Liver (tissue), 9 donors: ENCODE data around the gene PAK1. TPM values are rescaled to one million over a fixed set of nuclear protein-coding genes. Genes with fewer than 3 reads are reported as not detected.
"Not testable (repeated sequence)": the region's sequence is repeated elsewhere in the genome, so short reads cannot be mapped to it uniquely, and the experiment has no call there.

Experiments used
- DNase-seq: peaks from one replicate; pipeline ENCODE4 v3.0.0-alpha.2; 2017; ENCODE audit warnings: low spot score
- H3K27ac ChIP-seq, 2 donors: one replicate each; pipeline ENCODE4 v1.7.0; 2013; ENCODE audit warnings: inconsistent platforms in 2 of 2, low read length in 2 of 2, control low read depth in 1 of 2, low read depth in 1 of 2, mild to moderate bottlenecking in 1 of 2
- H3K27me3 ChIP-seq, 4 donors: one replicate each; pipeline versions ENCODE4 v1.6.1 to v1.7.0; 2013; ENCODE audit warnings: low read length in 3 of 4, inconsistent platforms in 1 of 4, mild to moderate bottlenecking in 1 of 4, moderate library complexity in 1 of 4; ENCODE audit not compliant: control insufficient read depth in 4 of 4, insufficient read depth in 4 of 4
- H3K36me3 ChIP-seq, 4 donors: one replicate each; pipeline versions ENCODE4 v1.6.1 to v1.7.0; 2013; ENCODE audit warnings: low read length in 3 of 4, mild to moderate bottlenecking in 3 of 4, low read depth in 1 of 4, moderate library complexity in 1 of 4; ENCODE audit not compliant: control insufficient read depth in 4 of 4, insufficient read depth in 3 of 4
- H3K4me1 ChIP-seq, 4 donors: one replicate each; pipeline versions ENCODE4 v1.6.1 to v1.7.0; 2013; ENCODE audit warnings: low read length in 3 of 4, mild to moderate bottlenecking in 3 of 4, moderate library complexity in 1 of 4; ENCODE audit not compliant: control insufficient read depth in 4 of 4, insufficient read depth in 4 of 4
- H3K4me3 ChIP-seq, 3 donors: one replicate each; pipeline versions ENCODE4 v1.6.1 to v1.7.0; 2013; ENCODE audit warnings: low read length in 3 of 3, control low read depth in 1 of 3, low read depth in 1 of 3, mild to moderate bottlenecking in 1 of 3
- H3K9ac ChIP-seq, 2 donors: one replicate each; pipeline ENCODE4 v1.7.0; 2013; ENCODE audit warnings: low read length in 2 of 2, mild to moderate bottlenecking in 2 of 2, moderate library complexity in 2 of 2, control low read depth in 1 of 2, low read depth in 1 of 2
- H3K9me3 ChIP-seq, 4 donors: one replicate each; pipeline versions ENCODE4 v1.6.1 to v1.7.0; 2013; ENCODE audit warnings: low read length in 3 of 4; ENCODE audit not compliant: control insufficient read depth in 4 of 4
- ATF3 ChIP-seq: IDR thresholded peaks from 2 replicates; pipeline ENCODE4 v1.6.1; 2016; ENCODE audit warnings: antibody characterized with exemption
- CTCF ChIP-seq: fragments of 150-350 bp; IDR thresholded peaks from 2 replicates; pipeline ENCODE4 v1.5.1; 2017; ENCODE audit warnings: improper control_type of control experiment, low read depth, low read length; ENCODE audit not compliant: missing input control
- EGR1 ChIP-seq, 2 donors: IDR thresholded peaks; 2 replicates each; pipeline ENCODE4 v1.6.1; 2016 to 2018; ENCODE audit warnings: antibody characterized with exemption in 2 of 2, low read depth in 2 of 2
- FOXA1 ChIP-seq: IDR thresholded peaks from 2 replicates; pipeline ENCODE4 v1.6.1; 2016; ENCODE audit warnings: antibody characterized with exemption
- FOXA2 ChIP-seq: IDR thresholded peaks from 2 replicates; pipeline ENCODE4 v1.6.1; 2016; ENCODE audit warnings: antibody characterized with exemption
- GABPA ChIP-seq, 2 donors: IDR thresholded peaks in 1 of 2; conservative IDR thresholded peaks in 1 of 2; 2 replicates each; pipeline ENCODE4 v1.6.1; 2016; ENCODE audit warnings: antibody characterized with exemption in 2 of 2, mild to moderate bottlenecking in 1 of 2, moderate library complexity in 1 of 2
- HNF4A ChIP-seq, 2 donors: conservative IDR thresholded peaks; 2 replicates each; pipeline ENCODE4 v1.6.1; 2016; ENCODE audit warnings: antibody characterized with exemption in 2 of 2, mild to moderate bottlenecking in 2 of 2
- HNF4G ChIP-seq: IDR thresholded peaks from 2 replicates; pipeline ENCODE4 v1.6.1; 2016; ENCODE audit warnings: antibody characterized with exemption
- JUND ChIP-seq, 2 donors: IDR thresholded peaks; 2 replicates each; pipeline ENCODE4 v1.6.1; 2016; ENCODE audit warnings: antibody characterized with exemption in 2 of 2
- MAX ChIP-seq: IDR thresholded peaks from 2 replicates; pipeline ENCODE4 v1.6.1; 2016; ENCODE audit warnings: antibody characterized with exemption
- NR2F2 ChIP-seq: IDR thresholded peaks from 2 replicates; pipeline ENCODE4 v1.6.1; 2016; ENCODE audit warnings: antibody characterized with exemption
- RAD21 ChIP-seq, 2 donors: IDR thresholded peaks; 2 replicates each; pipeline ENCODE4 v1.6.1; 2016; ENCODE audit warnings: antibody characterized with exemption in 2 of 2, mild to moderate bottlenecking in 2 of 2
- REST ChIP-seq: IDR thresholded peaks from 2 replicates; pipeline ENCODE4 v1.6.1; 2016; ENCODE audit warnings: antibody characterized with exemption, mild to moderate bottlenecking
- RXRA ChIP-seq, 2 donors: IDR thresholded peaks; 2 replicates each; pipeline ENCODE4 v1.6.1; 2017 to 2018; ENCODE audit warnings: antibody characterized with exemption in 2 of 2, mild to moderate bottlenecking in 1 of 2
- TAF1 ChIP-seq: conservative IDR thresholded peaks from 2 replicates; pipeline ENCODE4 v1.6.1; 2016; ENCODE audit warnings: antibody characterized with exemption, mild to moderate bottlenecking
- YY1 ChIP-seq: IDR thresholded peaks from 2 replicates; pipeline ENCODE4 v1.6.1; 2016; ENCODE audit warnings: antibody characterized with exemption, mild to moderate bottlenecking
- ZBTB33 ChIP-seq: IDR thresholded peaks from 2 replicates; pipeline ENCODE4 v1.6.1; 2016; ENCODE audit warnings: antibody characterized with exemption
- WGBS: extraction: QIAGEN DNeasy Blood & Tissue Kit; methylation state at CpG from one replicate; pipeline ENCODE4 v1.1.7; 2013; 5-methylcytosine and 5-hydroxymethylcytosine counted together
- polyA plus RNA-seq, 2 donors: library from polyadenylated mRNA; stranded (reverse) in 1 of 2; unstranded in 1 of 2; fragments of 200-250 nt in 1 of 2; fragments of >200 nt in 1 of 2; fragmentation: Nextera tagmentation in 1 of 2; extraction: Ambion mirVana in 1 of 2; gene quantifications; one replicate each; pipeline versions ENCODE4 v1.2.1 to v1.2.3, GENCODE V29; 2013 to 2015
- total RNA-seq, 2 donors: library from RNA; depleted of rRNA; stranded (reverse); fragments of >200 nt; gene quantifications; one replicate each; pipeline ENCODE4 v1.2.3, GENCODE V29; 2014
- donor health status: healthy.
- donor health status: healthy.
- donor health status: healthy.
- donor health status: healthy.
- donor health status: healthy.

PAK1 gene
- total and polyA plus RNA-seq, 4 donors, result 3.6 to 24.9 (median 7.4) TPM

- Histone ChIP-seq H3K27me3 (no peaks in the 10 kb centered on the region), H3K9me3 (no peaks in the 10 kb centered on the region), H3K4me3 (no peak overlapping the region), H3K36me3 (no peaks in the 10 kb centered on the region), H3K9ac (no peak overlapping the region), H3K27ac (no peak overlapping the region), H3K4me1 (peaks cover 3 to 8% (median 5%) of the 10 kb centered on the region in 4 donors)
- TF ChIP-seq JUND (IDR thresholded peaks at IDR 0.05), result no peak
- DNase-seq, result no peak
Measured at GRCh38 chr11:77387701-77388100, 86.2 kb downstream of the PAK1 start.

GRCh38 chr11:77386178-77386577 lies 87.7 kb downstream of the PAK1 start:
- no peak overlapping the region for H3K4me3 ChIP-seq
- no peak for DNase-seq
- no peaks in the 10 kb centered on the region for H3K36me3 ChIP-seq
- no peaks in the 10 kb centered on the region for H3K9me3 ChIP-seq
- H3K4me1 ChIP-seq, result peaks cover 0 to 1% (median 0%) of the 10 kb centered on the region in 4 donors
- H3K27me3 ChIP-seq, result no peaks in the 10 kb centered on the region
- H3K9ac ChIP-seq, result no peak overlapping the region
- no peak for TF ChIP-seq FOXA1
- no peak overlapping the region for H3K27ac ChIP-seq
- WGBS, result 29% methylated on average over 1 of the region's 1 CpG

GRCh38 chr11:77385255-77385771 lies 88.6 kb downstream of the PAK1 start:
- H3K9me3 ChIP-seq, H3K36me3 ChIP-seq, H3K9ac ChIP-seq, DNase-seq, H3K4me3 ChIP-seq, H3K27ac ChIP-seq, H3K27me3 ChIP-seq, H3K4me1 ChIP-seq: not testable (repeated sequence)
- 94% methylated on average over 8 of the region's 8 CpGs for WGBS

- 72% methylated on average over 2 of the region's 2 CpGs for WGBS
- Histone ChIP-seq H3K4me1 (peaks cover 0 to 1% (median 0%) of the 10 kb centered on the region in 4 donors), H3K27me3 (no peaks in the 10 kb centered on the region), H3K4me3 (no peak overlapping the region), H3K27ac (no peak overlapping the region), H3K36me3 (peaks cover 0 to 2% (median under 1%) of the 10 kb centered on the region in 4 donors), H3K9ac (no peak overlapping the region), H3K9me3 (no peaks in the 10 kb centered on the region)
- no peak for DNase-seq
- TF ChIP-seq FOXA2, result no peak
- TF ChIP-seq NR2F2, result no peak
- TF ChIP-seq ATF3, result no peak
- no peak for TF ChIP-seq FOXA1
- TF ChIP-seq HNF4A (conservative IDR thresholded peaks at IDR 0.05), result no peak
- no peak for TF ChIP-seq YY1
- TF ChIP-seq ZBTB33, result no peak
- no peak for TF ChIP-seq EGR1 (IDR thresholded peaks at IDR 0.05; ENCODE audit: low read depth in 2 of 2)
- no peak for TF ChIP-seq CTCF
- no peak for TF ChIP-seq RAD21 (IDR thresholded peaks at IDR 0.05)
- TF ChIP-seq REST, result no peak
- no peak for TF ChIP-seq JUND (IDR thresholded peaks at IDR 0.05)
- TF ChIP-seq TAF1, result no peak
- TF ChIP-seq GABPA (IDR thresholded peaks at IDR 0.05 in 1 of 2, conservative IDR thresholded peaks at IDR 0.05 in 1 of 2), result no peak
- TF ChIP-seq RXRA (IDR thresholded peaks at IDR 0.05), result no peak
- TF ChIP-seq HNF4G, result no peak
- no peak for TF ChIP-seq MAX
Measured at GRCh38 chr11:77384571-77384970, 89.3 kb downstream of the PAK1 start.
